IMR-90 (cell line): ENCODE results near the gene NDFIP2.

Experiments used
- BHLHE40 ChIP-seq: fragments of 150-350 bp; IDR thresholded peaks from 2 replicates; pipeline ENCODE4 v1.6.1; 2016; ENCODE audit warnings: mild to moderate bottlenecking, low read depth, low read length
- CEBPB ChIP-seq: IDR thresholded peaks from 2 replicates; pipeline ENCODE4 v1.6.1; 2012; ENCODE audit warnings: low read depth, low read length, improper control_type of control experiment
- CHD1 ChIP-seq: IDR thresholded peaks from 2 replicates; pipeline ENCODE4 v1.6.1; 2012; ENCODE audit warnings: low read depth, low read length, improper control_type of control experiment
- POLR2A ChIP-seq: IDR thresholded peaks from 2 replicates; pipeline ENCODE4 v1.6.1; 2012; ENCODE audit warnings: mild to moderate bottlenecking, low read depth, low read length
- RAD21 ChIP-seq: IDR thresholded peaks from 2 replicates; pipeline ENCODE4 v1.6.1; 2012; ENCODE audit warnings: low read length, improper control_type of control experiment
- RCOR1 ChIP-seq: IDR thresholded peaks from 2 replicates; pipeline ENCODE4 v1.6.1; 2012; ENCODE audit warnings: mild to moderate bottlenecking, low read length, improper control_type of control experiment; ENCODE audit not compliant: insufficient replicate concordance
- RFX5 ChIP-seq: IDR thresholded peaks from 2 replicates; pipeline ENCODE4 v1.8.0; 2012; ENCODE audit warnings: low read depth, mild to moderate bottlenecking, low read length, moderate library complexity
- SMC3 ChIP-seq: fragments of 150-350 bp; IDR thresholded peaks from 2 replicates; pipeline ENCODE4 v1.6.1; 2016; ENCODE audit warnings: low read depth, mild to moderate bottlenecking, antibody characterized with exemption, low read length, moderate library complexity
- TF ChIP-seq, protein P1 (sequence below): conservative IDR thresholded peaks from 2 replicates; pipeline ENCODE4 v1.5.1; 2012; ENCODE audit warnings: mild to moderate bottlenecking, low read depth, low read length, improper control_type of control experiment

DNA sequence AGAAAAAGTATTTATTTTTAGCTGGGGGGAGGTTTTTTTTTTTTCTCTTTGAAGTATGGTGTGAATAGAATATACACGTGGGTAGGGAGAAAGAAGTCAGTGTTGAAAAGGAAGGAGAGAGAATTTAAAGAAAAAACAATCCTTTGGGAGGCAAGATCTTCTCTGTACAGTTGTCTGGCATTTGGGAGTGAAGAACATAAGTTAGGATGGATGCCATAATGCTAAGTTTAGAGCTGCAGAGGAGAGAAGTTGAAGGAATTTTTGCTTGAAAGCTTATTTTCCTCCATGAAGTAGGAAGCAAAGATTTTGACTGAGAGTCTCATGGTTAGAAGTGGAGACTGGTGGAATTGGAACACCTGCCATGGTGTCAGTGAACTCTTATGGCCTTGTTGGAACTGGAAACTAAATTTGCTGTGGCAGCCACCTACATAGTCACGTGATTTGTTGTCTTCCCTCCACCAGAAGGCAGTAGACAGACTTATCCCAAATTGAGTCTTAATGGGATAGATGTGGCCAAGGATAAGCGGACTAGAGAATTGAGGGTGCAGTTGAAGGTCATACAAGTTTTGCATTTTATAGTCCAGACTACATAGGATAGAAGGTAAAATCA lies 22.0 kb downstream of the NDFIP2 start:
- TF ChIP-seq, protein P1, sequence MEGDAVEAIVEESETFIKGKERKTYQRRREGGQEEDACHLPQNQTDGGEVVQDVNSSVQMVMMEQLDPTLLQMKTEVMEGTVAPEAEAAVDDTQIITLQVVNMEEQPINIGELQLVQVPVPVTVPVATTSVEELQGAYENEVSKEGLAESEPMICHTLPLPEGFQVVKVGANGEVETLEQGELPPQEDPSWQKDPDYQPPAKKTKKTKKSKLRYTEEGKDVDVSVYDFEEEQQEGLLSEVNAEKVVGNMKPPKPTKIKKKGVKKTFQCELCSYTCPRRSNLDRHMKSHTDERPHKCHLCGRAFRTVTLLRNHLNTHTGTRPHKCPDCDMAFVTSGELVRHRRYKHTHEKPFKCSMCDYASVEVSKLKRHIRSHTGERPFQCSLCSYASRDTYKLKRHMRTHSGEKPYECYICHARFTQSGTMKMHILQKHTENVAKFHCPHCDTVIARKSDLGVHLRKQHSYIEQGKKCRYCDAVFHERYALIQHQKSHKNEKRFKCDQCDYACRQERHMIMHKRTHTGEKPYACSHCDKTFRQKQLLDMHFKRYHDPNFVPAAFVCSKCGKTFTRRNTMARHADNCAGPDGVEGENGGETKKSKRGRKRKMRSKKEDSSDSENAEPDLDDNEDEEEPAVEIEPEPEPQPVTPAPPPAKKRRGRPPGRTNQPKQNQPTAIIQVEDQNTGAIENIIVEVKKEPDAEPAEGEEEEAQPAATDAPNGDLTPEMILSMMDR, result no peak
- TF ChIP-seq CEBPB (no peak), CHD1 (no peak), BHLHE40 (no peak), POLR2A (no peak), RFX5 (no peak), RCOR1 (no peak), RAD21 (no peak), SMC3 (no peak)
